Mucosa of gallbladder (tissue), 1 donor: ENCODE results near the gene TTC9B. TPM values are rescaled to one million over a fixed set of nuclear protein-coding genes. Genes with fewer than 3 reads are reported as not detected.
"Not testable (repeated sequence)": the region's sequence is repeated elsewhere in the genome, so short reads cannot be mapped to it uniquely, and the experiment has no call there.

ENCODE experiments used
- DNase-seq: peaks from one replicate; pipeline ENCODE4 v3.0.0-alpha.2; 2020; ENCODE audit warnings: low spot score
- total RNA-seq: library from RNA; stranded (reverse); gene quantifications from one replicate; pipeline ENCODE4 v1.2.1, GENCODE V29; 2021
- donor health status: DM: no; HTN: no; CAD: no.

TTC9B gene
- total RNA-seq, 1 donor from 2014 or later: not detected

GRCh38 chr19:40170303-40170989 lies 47.7 kb downstream of the TTC9B start:
- DNase-seq: not testable (repeated sequence)

GRCh38 chr19:40169482-40170302 lies 48.5 kb downstream of the TTC9B start:
- not testable (repeated sequence) for DNase-seq

Other genes starting within 250 kb of the TTC9B start
- gene PSMC4, start 247.2 kb downstream of the TTC9B start, total RNA-seq: 91.1 TPM
- gene ZNF546, start 221.3 kb downstream of the TTC9B start, total RNA-seq: 7.0 TPM
- 31.2 TPM for gene ZNF780B, start 162.2 kb downstream of the TTC9B start, total RNA-seq
- 24.1 TPM for gene ZNF780A, start 127.4 kb downstream of the TTC9B start, total RNA-seq
- gene MAP3K10, start 27.0 kb downstream of the TTC9B start, total RNA-seq: 25.8 TPM
- gene CCNP, start 8.3 kb upstream of the TTC9B start, total RNA-seq: 0.43 TPM
- 119 TPM for gene AKT2, start 67.0 kb upstream of the TTC9B start, total RNA-seq
- 13.2 TPM for gene C19orf47, start 130.0 kb upstream of the TTC9B start, total RNA-seq
- gene PLD3, start 130.3 kb upstream of the TTC9B start, total RNA-seq: 224 TPM
- not detected for gene HIPK4, start 171.8 kb upstream of the TTC9B start, total RNA-seq
- 7.0 TPM for gene PRX, start 195.0 kb upstream of the TTC9B start, total RNA-seq
- 13.2 TPM for gene SERTAD1, start 207.6 kb upstream of the TTC9B start, total RNA-seq
- gene SERTAD3, start 226.0 kb upstream of the TTC9B start, total RNA-seq: 38.8 TPM
- 65.9 TPM for gene BLVRB, start 247.4 kb upstream of the TTC9B start, total RNA-seq
- gene SPTBN4, start 248.6 kb upstream of the TTC9B start, total RNA-seq: 3.5 TPM